Coronary artery (tissue), 2 donors: Measurements from ENCODE around the gene OR8D1.
"Not testable (repeated sequence)": the region's sequence is repeated elsewhere in the genome, so short reads cannot be mapped to it uniquely, and the experiment has no call there.

ENCODE experiments used
- DNase-seq: peaks from one replicate; pipeline ENCODE4 v3.0.0-alpha.2; 2017; ENCODE audit warnings: low spot score
- H3K27ac ChIP-seq, 2 donors: fragments of 200-600 bp; sonication (generic); one replicate each; pipeline ENCODE4 v1.5.1; 2016 to 2019
- H3K4me3 ChIP-seq: fragments of 200-600 bp; sonication (generic); 2 replicates; pipeline ENCODE4 v1.5.1; 2016; ENCODE audit warnings: mild to moderate bottlenecking, moderate library complexity
- TF ChIP-seq, protein P1 (sequence below): fragments of 200-600 bp; sonication (generic); IDR thresholded peaks from one replicate; pipeline ENCODE4 v1.5.1; 2019; ENCODE audit warnings: antibody characterized with exemption

OR8D1 gene

DNA sequence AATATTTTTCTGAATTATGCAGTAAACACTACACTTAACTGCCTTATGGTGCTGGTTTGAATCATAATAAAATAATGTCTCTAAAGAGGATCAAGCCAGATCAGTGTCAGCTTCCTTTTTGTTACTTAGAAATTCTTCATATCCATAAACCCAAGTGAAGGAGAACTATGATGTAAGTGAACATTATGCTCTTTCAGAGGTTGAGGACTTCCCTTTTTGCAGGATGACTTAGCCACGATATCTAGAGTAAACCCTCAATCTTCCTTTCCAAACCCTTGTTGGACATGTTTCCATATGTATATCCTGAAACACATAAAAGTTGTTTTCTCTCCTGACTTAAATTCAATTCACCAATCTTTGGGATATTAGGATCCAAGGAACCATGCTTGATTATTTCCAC lies 19.1 kb downstream of the OR8D1 start:
- H3K27ac ChIP-seq: no peak overlapping the region
- no peak for DNase-seq
- no peak overlapping the region for H3K4me3 ChIP-seq
- TF ChIP-seq, protein P1, sequence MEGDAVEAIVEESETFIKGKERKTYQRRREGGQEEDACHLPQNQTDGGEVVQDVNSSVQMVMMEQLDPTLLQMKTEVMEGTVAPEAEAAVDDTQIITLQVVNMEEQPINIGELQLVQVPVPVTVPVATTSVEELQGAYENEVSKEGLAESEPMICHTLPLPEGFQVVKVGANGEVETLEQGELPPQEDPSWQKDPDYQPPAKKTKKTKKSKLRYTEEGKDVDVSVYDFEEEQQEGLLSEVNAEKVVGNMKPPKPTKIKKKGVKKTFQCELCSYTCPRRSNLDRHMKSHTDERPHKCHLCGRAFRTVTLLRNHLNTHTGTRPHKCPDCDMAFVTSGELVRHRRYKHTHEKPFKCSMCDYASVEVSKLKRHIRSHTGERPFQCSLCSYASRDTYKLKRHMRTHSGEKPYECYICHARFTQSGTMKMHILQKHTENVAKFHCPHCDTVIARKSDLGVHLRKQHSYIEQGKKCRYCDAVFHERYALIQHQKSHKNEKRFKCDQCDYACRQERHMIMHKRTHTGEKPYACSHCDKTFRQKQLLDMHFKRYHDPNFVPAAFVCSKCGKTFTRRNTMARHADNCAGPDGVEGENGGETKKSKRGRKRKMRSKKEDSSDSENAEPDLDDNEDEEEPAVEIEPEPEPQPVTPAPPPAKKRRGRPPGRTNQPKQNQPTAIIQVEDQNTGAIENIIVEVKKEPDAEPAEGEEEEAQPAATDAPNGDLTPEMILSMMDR: no peak

GRCh38 chr11:124285610-124286344 lies 28.0 kb downstream of the OR8D1 start:
- no peak for DNase-seq
- Histone ChIP-seq H3K27ac (no peak overlapping the region), H3K4me3 (no peak overlapping the region)
- TF ChIP-seq, protein P1: no peak

DNA sequence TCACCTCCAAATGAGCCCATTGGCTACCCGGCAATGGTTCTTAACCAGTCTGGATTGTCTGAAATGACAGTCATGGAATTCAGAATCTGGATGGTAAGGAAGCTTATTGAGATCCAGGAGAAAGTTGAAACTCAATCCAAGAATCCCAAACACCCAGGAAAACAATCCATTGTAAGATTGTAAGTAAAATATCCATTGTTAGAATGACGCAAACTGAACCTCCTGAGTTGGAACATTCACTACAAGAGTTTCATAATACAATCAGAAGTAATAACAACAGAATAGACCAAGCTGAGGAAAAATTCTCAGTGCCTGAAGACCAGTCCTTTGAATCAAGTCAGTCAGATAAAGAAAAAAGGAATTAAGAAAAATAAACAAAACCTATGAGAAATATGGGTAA lies 35.5 kb downstream of the OR8D1 start:
- no peak for DNase-seq
- TF ChIP-seq, protein P1: no peak
- H3K4me3 ChIP-seq: no peak overlapping the region
- H3K27ac ChIP-seq: no peak overlapping the region

GRCh38 chr11:124277804-124278203 lies 35.9 kb downstream of the OR8D1 start:
- Histone ChIP-seq H3K4me3 (no peak overlapping the region), H3K27ac (no peak overlapping the region)
- DNase-seq: no peak
- TF ChIP-seq, protein P1: no peak

DNA sequence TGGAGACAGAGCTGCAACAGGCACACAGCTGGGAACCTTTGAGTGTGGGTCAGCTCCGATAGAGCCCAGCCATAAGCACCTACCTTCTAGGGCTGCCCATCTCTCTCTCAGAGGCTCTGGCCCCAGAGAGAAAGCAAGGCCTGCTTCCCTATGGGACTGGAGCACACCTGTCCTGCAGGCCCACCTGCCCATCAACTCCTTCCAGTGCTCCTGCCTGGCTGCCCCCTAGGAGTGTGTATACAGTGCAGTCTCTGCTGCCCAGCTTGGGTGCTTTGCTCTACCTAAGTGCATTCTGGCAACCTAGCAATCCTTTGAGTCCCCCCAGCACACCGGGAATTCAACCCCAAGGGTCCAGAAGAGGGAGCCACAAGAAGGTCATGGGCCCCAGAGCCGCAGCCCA lies 36.5 kb downstream of the OR8D1 start:
- DNase-seq: no peak

GRCh38 chr11:124276081-124276480 lies 37.7 kb downstream of the OR8D1 start:
- TF ChIP-seq, protein P1: no peak
- no peak overlapping the region for H3K4me3 ChIP-seq
- H3K27ac ChIP-seq: no peak overlapping the region
- no peak for DNase-seq

More for the DNA sequence above, 36.5 kb downstream of the OR8D1 start:
- TF ChIP-seq, protein P1: no peak
- Histone ChIP-seq H3K4me3 (no peak overlapping the region), H3K27ac (no peak overlapping the region)

DNA sequence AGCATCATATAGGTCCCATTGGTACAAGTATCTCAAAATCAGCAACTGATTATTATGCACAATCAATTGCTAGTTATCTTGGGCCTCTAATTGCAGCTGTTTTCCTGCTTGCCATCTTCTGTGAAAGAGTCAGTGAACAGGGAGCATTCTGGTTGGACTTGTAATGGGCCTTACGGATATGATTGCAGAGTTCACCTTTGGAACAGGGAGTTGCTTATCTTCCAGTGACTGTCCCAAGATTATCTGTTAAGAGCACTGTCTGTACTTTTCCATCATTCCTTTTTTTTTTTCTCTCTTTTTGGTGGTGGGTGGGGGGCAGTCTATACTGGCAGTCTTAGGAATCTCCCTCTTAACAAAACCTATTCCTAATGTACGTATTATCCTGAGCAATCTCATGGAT lies 39.7 kb downstream of the OR8D1 start:
- DNase-seq: no peak
- Histone ChIP-seq H3K27ac (no peak overlapping the region), H3K4me3 (no peak overlapping the region)
- TF ChIP-seq, protein P1: no peak

DNA sequence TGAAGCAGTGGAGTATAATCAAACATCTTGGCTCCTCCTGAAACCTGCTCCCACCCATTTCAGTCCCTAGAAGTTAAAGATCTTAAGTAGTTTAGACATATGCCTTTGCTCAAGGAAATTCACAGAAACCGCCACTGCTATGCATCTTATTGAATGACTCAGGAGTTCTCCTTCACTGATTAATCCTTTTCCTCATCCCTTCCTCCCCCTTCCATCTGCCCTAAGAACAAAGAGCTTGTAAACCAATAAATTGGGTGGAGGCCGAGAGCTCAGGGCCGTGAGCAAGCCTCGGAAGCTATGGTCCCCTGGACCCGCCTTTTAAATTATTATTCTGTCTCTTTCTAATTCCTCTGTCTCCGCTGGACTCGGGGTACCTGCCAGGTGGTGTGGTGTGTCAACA lies 42.9 kb downstream of the OR8D1 start:
- not testable (repeated sequence) for H3K27ac ChIP-seq, H3K4me3 ChIP-seq, DNase-seq

DNA sequence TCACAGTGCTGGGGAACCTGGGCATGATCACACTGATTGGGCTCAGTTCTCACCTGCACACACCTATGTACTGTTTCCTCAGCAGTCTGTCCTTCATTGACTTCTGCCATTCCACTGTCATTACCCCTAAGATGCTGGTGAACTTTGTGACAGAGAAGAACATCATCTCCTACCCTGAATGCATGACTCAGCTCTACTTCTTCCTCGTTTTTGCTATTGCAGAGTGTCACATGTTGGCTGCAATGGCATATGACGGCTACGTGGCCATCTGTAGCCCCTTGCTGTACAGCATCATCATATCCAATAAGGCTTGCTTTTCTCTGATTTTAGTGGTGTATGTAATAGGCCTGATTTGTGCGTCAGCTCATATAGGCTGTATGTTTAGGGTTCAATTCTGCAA lies 48.7 kb downstream of the OR8D1 start:
- H3K27ac ChIP-seq, DNase-seq, H3K4me3 ChIP-seq: not testable (repeated sequence)
